Pancreas (tissue), 10 donors: ENCODE data around the gene DSG4. TPM values are rescaled to one million over a fixed set of nuclear protein-coding genes. Genes with fewer than 3 reads are reported as not detected.

Source experiments
- ATAC-seq, 4 donors: fragments of 200-7000 bp; cut with Tn5 transposase; one replicate each; pipeline versions ENCODE4 v1.8.0 to v1.9.1; 2020; ENCODE audit warnings: mild to moderate bottlenecking in 4 of 4, moderate library complexity in 4 of 4
- DNase-seq, 6 donors: peaks; one replicate each; pipeline ENCODE4 v3.0.0-alpha.2; 2020
- FAIRE-seq: peaks from 2 replicates; lab custom pipeline; 2012; peaks lifted over from hg19 to GRCh38; lab: Jason Lieb, UNC
- H3K27ac ChIP-seq, 4 donors: fragments of 200-600 bp; sonication (generic); 1 replicate in 3 of 4; 2 replicates in 1 of 4; pipeline versions ENCODE4 v1.5.0 to v1.8.0; 2020
- H3K27me3 ChIP-seq, 4 donors: fragments of 200-600 bp; one replicate each; pipeline ENCODE4 v1.8.0; 2021
- H3K36me3 ChIP-seq, 3 donors: fragments of 200-600 bp; sonication (generic) in 1 of 3; one replicate each; pipeline versions ENCODE4 v1.5.0 to v1.8.0; 2020 to 2021
- H3K4me1 ChIP-seq, 3 donors: fragments of 200-600 bp; one replicate each; pipeline ENCODE4 v1.8.0; 2021
- H3K4me3 ChIP-seq, 4 donors: fragments of 200-600 bp; sonication (generic) in 2 of 4; one replicate each; pipeline versions ENCODE4 v1.5.0 to v1.8.0; 2020 to 2021
- H3K9me3 ChIP-seq, 4 donors: fragments of 200-600 bp; one replicate each; pipeline ENCODE4 v1.8.0; 2021
- CTCF ChIP-seq, 4 donors: fragments of 200-600 bp; sonication (generic) in 3 of 4; IDR thresholded peaks; one replicate each; pipeline versions ENCODE4 v1.5.0 to v1.8.0; 2021; ENCODE audit warnings: antibody characterized with exemption in 4 of 4
- WGBS, 2 donors: extraction: QIAGEN DNeasy Blood & Tissue Kit; methylation state at CpG; one replicate each; pipeline ENCODE4 v1.1.7; 2013; 5-methylcytosine and 5-hydroxymethylcytosine counted together
- intact Hi-C, 3 donors: fragments of 100-400 bp; cut with DNase I; formaldehyde crosslinking; loops; one replicate each; pipeline versions ENCODE4 v1.11.1 to v1.14.2; 2022
- polyA plus RNA-seq, 2 donors: library from polyadenylated mRNA; stranded (reverse); fragments of 200-250 nt; gene quantifications; one replicate each; pipeline ENCODE4 v1.2.3, GENCODE V29; 2013
- total RNA-seq, 6 donors: library from RNA; stranded (reverse); fragmentation: NEBNext Ultra II Directional in 4 of 6; extraction: Animal tissue kit (Norgen Biotek cat#: 25700) in 4 of 6; gene quantifications; one replicate each; pipeline versions ENCODE4 v1.2.1 to v1.2.4, GENCODE V29; 2021 to 2023
- donor health status: healthy with polysubstance abuse.
- donor health status: DM: no; HTN: no; CAD: no; lungs with moderate emphysema.
- donor health status: DM: no; HTN: no; CAD: no.
- donor health status: control.
- donor health status: control.
- donor health status: Bipolar disorder and iron deficiency.
- donor health status: DM: yes; HTN: yes; CAD: no.
- donor health status: DM: no; HTN: no; CAD: no.
- donor health status: DM: no; HTN: no; CAD: no.
- donor health status: DM: yes; HTN: yes; CAD: no.

Gene DSG4
- total and polyA plus RNA-seq, 8 donors = not detected

- intact Hi-C loops = no loop called here
- no peaks in the 10 kb centered on the region for H3K4me1 ChIP-seq
Measured at GRCh38 chr18:31356025-31356424, 20.6 kb upstream of the DSG4 start.

GRCh38 chr18:31364190-31364589 lies 12.4 kb upstream of the DSG4 start:
- no peaks in the 10 kb centered on the region for H3K9me3 ChIP-seq
- no peaks in the 10 kb centered on the region for H3K4me1 ChIP-seq
- H3K36me3 ChIP-seq = no peaks in the 10 kb centered on the region
- H3K27ac ChIP-seq = no peak overlapping the region
- WGBS, 2 donors = 89 to 93% methylated on average over 4 of the region's 4 CpGs
- H3K4me3 ChIP-seq = no peak overlapping the region
- no peak for TF ChIP-seq CTCF (IDR thresholded peaks at IDR 0.05)
- no peak for DNase-seq
- no peaks in the 10 kb centered on the region for H3K27me3 ChIP-seq
- no peak for FAIRE-seq
- no peak for ATAC-seq
- intact Hi-C loops = no loop called here

More at GRCh38 chr18:31356025-31356424, 20.6 kb upstream of the DSG4 start:
- no peak overlapping the region for H3K27ac ChIP-seq
- no peak for ATAC-seq
- no peaks in the 10 kb centered on the region for H3K27me3 ChIP-seq
- H3K36me3 ChIP-seq = no peaks in the 10 kb centered on the region
- 77 to 86% methylated on average over 5 of the region's 5 CpGs for WGBS, 2 donors
- TF ChIP-seq CTCF (IDR thresholded peaks at IDR 0.05) = no peak
- no peak for DNase-seq
- FAIRE-seq = no peak
- H3K4me3 ChIP-seq = no peak overlapping the region
- no peaks in the 10 kb centered on the region for H3K9me3 ChIP-seq

- no peak for ATAC-seq
- no peaks in the 10 kb centered on the region for H3K27me3 ChIP-seq
- no peaks in the 10 kb centered on the region for H3K36me3 ChIP-seq
- intact Hi-C loops = no loop called here
- TF ChIP-seq CTCF (IDR thresholded peaks at IDR 0.05) = no peak
- H3K4me1 ChIP-seq = no peaks in the 10 kb centered on the region
- no peak overlapping the region for H3K4me3 ChIP-seq
- H3K27ac ChIP-seq = no peak overlapping the region
- DNase-seq = no peak
- no peaks in the 10 kb centered on the region for H3K9me3 ChIP-seq
- FAIRE-seq = no peak
Measured at GRCh38 chr18:31369478-31369877, 7.1 kb upstream of the DSG4 start.

- ATAC-seq (no peak), FAIRE-seq (no peak), DNase-seq (no peak)
- no peaks in the 10 kb centered on the region for H3K4me1 ChIP-seq
- no peaks in the 10 kb centered on the region for H3K36me3 ChIP-seq
- no peak for TF ChIP-seq CTCF (IDR thresholded peaks at IDR 0.05)
- no peaks in the 10 kb centered on the region for H3K9me3 ChIP-seq
- H3K4me3 ChIP-seq = no peak overlapping the region
- H3K27me3 ChIP-seq = no peaks in the 10 kb centered on the region
- H3K27ac ChIP-seq = no peak overlapping the region
- intact Hi-C loops = no loop called here
Measured at GRCh38 chr18:31371989-31372388, 4.6 kb upstream of the DSG4 start.

- H3K36me3 ChIP-seq = no peaks in the 10 kb centered on the region
- intact Hi-C loops = no loop called here
- H3K4me3 ChIP-seq = no peak overlapping the region
- no peak for ATAC-seq
- H3K4me1 ChIP-seq = no peaks in the 10 kb centered on the region
- FAIRE-seq = no peak
- no peak for DNase-seq
- H3K9me3 ChIP-seq = no peaks in the 10 kb centered on the region
- H3K27me3 ChIP-seq = no peaks in the 10 kb centered on the region
- no peak overlapping the region for H3K27ac ChIP-seq
- WGBS, 2 donors = 82 to 88% methylated on average over 4 of the region's 4 CpGs
- no peak for TF ChIP-seq CTCF (IDR thresholded peaks at IDR 0.05)
Measured at GRCh38 chr18:31373641-31374040, 2.9 kb upstream of the DSG4 start.
